Smooth muscle cell (in vitro differentiated cells): ENCODE data around the gene VSTM2L. TPM values are rescaled to one million over a fixed set of nuclear protein-coding genes. Genes with fewer than 3 reads are reported as not detected.

Source experiments
- DNase-seq: peaks from one replicate; lab custom pipeline; 2025; ENCODE audit not compliant: unreplicated experiment; lab: John Stamatoyannopoulos, UW
- H2AFZ ChIP-seq: fragments of 200-600 bp; sonication (generic); 2 replicates; pipeline ENCODE4 v1.6.0; 2016; ENCODE audit warnings: antibody characterized with exemption, low read depth, mild to moderate bottlenecking
- H3F3A ChIP-seq: fragments of 200-600 bp; sonication (generic); 2 replicates; pipeline ENCODE4 v1.6.0; 2017; ENCODE audit warnings: antibody characterized with exemption, low read depth
- H3K27ac ChIP-seq: fragments of 200-600 bp; sonication (generic); 2 replicates; pipeline ENCODE4 v1.5.1; 2016; ENCODE audit warnings: low read depth, mild to moderate bottlenecking
- H3K27me3 ChIP-seq: fragments of 200-600 bp; sonication (generic); 2 replicates; pipeline ENCODE4 v1.6.1; 2016; ENCODE audit warnings: low read depth, mild to moderate bottlenecking
- H3K36me3 ChIP-seq: fragments of 200-600 bp; sonication (generic); 2 replicates; pipeline ENCODE4 v1.5.1; 2016; ENCODE audit warnings: low read depth
- H3K4me1 ChIP-seq: fragments of 200-600 bp; sonication (generic); 2 replicates; pipeline ENCODE4 v1.5.1; 2016; ENCODE audit warnings: low read depth
- H3K4me2 ChIP-seq: fragments of 200-600 bp; sonication (generic); 2 replicates; pipeline ENCODE4 v1.6.0; 2016; ENCODE audit warnings: mild to moderate bottlenecking
- H3K4me3 ChIP-seq: fragments of 200-600 bp; sonication (generic); 2 replicates; pipeline ENCODE4 v1.5.1; 2016; ENCODE audit warnings: mild to moderate bottlenecking
- H3K79me2 ChIP-seq: fragments of 200-600 bp; sonication (generic); 2 replicates; pipeline ENCODE4 v1.6.0; 2016; ENCODE audit warnings: low read depth, mild to moderate bottlenecking
- H3K9ac ChIP-seq: fragments of 200-600 bp; sonication (generic); 2 replicates; pipeline ENCODE4 v1.6.0; 2016; ENCODE audit warnings: low read depth
- H3K9me3 ChIP-seq: fragments of 200-600 bp; sonication (generic); replicated peaks from 2 replicates; pipeline ENCODE4 v1.5.1; 2016; ENCODE audit warnings: low read depth
- H4K20me1 ChIP-seq: fragments of 200-600 bp; sonication (generic); 2 replicates; pipeline ENCODE4 v1.6.0; 2016; ENCODE audit warnings: low read depth
- WGBS: methylation state at CpG from one replicate; pipeline ENCODE4 v1.1.7; 2016; ENCODE audit warnings: low lambda C conversion rate; 5-methylcytosine and 5-hydroxymethylcytosine counted together
- polyA plus RNA-seq: library from polyadenylated mRNA; unstranded; fragments of >200 nt; fragmentation: Nextera tagmentation; extraction: Ambion mirVana; gene quantifications from 2 replicates; pipeline ENCODE4 v1.2.1, GENCODE V29; 2016
- total RNA-seq: library from RNA; depleted of rRNA; stranded (reverse); fragments of >200 nt; gene quantifications from 2 replicates; pipeline ENCODE4 v1.2.3, GENCODE V29; 2014
- TF ChIP-seq, protein P1 (sequence below): fragments of 200-600 bp; sonication (generic); IDR thresholded peaks from 2 replicates; pipeline ENCODE4 v1.5.1; 2017; ENCODE audit warnings: borderline replicate concordance, mild to moderate bottlenecking, antibody characterized with exemption; ENCODE audit not compliant: insufficient read depth, poor library complexity, severe bottlenecking

Gene VSTM2L
- total and polyA plus RNA-seq, 2 experiments from 2014 or later = 0.56 to 1.9 TPM

DNA sequence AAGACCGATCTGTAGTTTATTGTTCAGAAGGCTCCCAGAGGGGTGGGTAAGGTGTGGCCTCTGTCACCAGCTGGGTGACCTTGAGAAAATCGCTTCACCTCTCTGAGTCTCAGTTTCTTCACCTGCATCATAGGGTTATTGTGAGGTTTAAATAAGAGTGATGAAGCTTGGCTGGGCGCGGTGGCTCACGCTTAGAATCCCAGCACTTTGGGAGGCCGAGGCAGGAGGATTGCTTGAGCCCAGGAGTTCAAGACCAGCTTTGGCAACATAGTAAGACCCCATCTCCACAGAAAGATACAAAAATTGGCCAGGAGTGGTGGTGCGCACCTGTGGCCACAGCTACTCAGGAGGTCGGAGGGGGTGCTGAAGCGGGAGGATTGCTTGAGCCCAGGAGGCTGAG, 36.0 kb downstream of the VSTM2L start:
- Histone ChIP-seq H2AFZ (no peak overlapping the region), H3K27me3 (no peaks in the 10 kb centered on the region), H3K4me1 (peaks cover 4% of the 10 kb centered on the region), H3K79me2 (no peaks in the 10 kb centered on the region), H3K9me3 (no peaks in the 10 kb centered on the region), H3K27ac (no peak overlapping the region), H3F3A (no peaks in the 10 kb centered on the region), H3K4me2 (no peak overlapping the region), H3K9ac (no peak overlapping the region), H3K36me3 (no peaks in the 10 kb centered on the region), H4K20me1 (no peaks in the 10 kb centered on the region), H3K4me3 (no peak overlapping the region)
- WGBS = 98% methylated on average over 9 of the region's 9 CpGs
- DNase-seq = no peak
- TF ChIP-seq, protein P1, sequence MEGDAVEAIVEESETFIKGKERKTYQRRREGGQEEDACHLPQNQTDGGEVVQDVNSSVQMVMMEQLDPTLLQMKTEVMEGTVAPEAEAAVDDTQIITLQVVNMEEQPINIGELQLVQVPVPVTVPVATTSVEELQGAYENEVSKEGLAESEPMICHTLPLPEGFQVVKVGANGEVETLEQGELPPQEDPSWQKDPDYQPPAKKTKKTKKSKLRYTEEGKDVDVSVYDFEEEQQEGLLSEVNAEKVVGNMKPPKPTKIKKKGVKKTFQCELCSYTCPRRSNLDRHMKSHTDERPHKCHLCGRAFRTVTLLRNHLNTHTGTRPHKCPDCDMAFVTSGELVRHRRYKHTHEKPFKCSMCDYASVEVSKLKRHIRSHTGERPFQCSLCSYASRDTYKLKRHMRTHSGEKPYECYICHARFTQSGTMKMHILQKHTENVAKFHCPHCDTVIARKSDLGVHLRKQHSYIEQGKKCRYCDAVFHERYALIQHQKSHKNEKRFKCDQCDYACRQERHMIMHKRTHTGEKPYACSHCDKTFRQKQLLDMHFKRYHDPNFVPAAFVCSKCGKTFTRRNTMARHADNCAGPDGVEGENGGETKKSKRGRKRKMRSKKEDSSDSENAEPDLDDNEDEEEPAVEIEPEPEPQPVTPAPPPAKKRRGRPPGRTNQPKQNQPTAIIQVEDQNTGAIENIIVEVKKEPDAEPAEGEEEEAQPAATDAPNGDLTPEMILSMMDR = no peak

DNA sequence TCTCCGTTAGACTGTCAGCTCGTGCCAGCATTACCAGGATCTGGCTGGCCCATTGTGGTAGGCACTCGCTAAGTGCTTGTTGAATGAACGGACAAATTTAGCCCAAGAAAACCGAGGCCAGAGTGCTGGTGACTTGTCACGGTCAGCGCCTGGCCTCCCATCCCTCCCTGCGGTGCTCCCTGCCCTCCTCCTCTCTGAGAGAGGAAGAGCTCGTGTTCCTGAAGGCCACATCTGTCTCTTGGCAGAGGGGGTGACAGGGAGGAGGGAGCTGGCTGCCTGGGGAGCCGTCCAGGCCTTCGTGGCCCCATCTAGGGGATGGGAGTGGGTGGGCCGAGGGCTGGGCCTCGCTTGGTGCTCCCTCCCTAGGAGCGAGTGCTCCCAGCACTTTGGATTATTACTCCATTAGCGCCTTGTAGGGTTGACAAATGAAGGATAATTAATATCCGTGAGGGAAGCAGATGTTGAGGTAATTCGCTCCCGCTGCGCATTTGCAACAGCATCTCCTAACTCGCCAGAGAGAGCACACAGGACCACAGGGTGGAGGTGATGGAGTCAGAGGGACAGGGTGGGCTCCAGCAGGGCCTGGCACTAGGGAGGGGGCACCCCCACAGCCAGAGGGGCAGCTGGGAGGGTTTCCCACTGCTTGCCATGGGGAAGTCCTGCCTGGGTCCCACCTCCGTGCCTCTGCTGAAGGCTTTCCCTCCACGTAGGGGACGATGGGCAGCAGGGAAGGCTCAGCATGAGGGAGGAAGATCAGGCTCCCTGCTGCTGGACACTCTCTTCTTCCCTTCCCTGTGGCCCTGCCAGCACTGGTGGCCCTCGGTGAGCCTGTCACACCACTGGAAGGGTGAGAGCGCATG, 37.0 kb downstream of the VSTM2L start:
- Histone ChIP-seq H3K4me3 (no peak overlapping the region), H3K36me3 (no peaks in the 10 kb centered on the region), H3F3A (no peaks in the 10 kb centered on the region), H3K79me2 (no peaks in the 10 kb centered on the region), H3K27me3 (no peaks in the 10 kb centered on the region), H3K4me1 (peaks cover 3% of the 10 kb centered on the region), H3K27ac (no peak overlapping the region), H3K9me3 (no peaks in the 10 kb centered on the region), H2AFZ (no peak overlapping the region), H3K9ac (no peak overlapping the region), H4K20me1 (no peaks in the 10 kb centered on the region), H3K4me2 (no peak overlapping the region)
- 89% methylated on average over 25 of the region's 25 CpGs for WGBS
- no peak for DNase-seq
- TF ChIP-seq, protein P1 = no peak

DNA sequence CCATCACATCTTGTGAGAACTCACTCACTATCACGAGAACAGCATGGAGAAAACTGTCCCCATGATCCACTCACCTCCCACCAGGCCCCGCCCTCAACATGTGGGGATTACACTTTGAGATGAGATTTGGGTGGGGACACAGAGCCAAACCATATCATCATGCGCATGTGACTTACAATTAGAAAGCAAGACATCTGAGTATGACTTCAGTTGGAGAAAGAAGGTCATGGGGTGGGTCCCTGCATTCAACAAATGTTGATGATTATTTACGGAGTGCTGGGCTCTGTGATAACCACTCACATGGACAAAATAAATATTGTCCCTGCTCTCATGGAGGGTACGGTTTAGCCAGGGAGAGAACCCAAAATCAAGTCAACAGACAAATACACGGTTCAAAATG, 37.9 kb downstream of the VSTM2L start:
- WGBS = 75% methylated on average over 6 of the region's 6 CpGs
- Histone ChIP-seq H3K4me1 (no peaks in the 10 kb centered on the region), H3K4me3 (no peak overlapping the region), H2AFZ (no peak overlapping the region), H3K27ac (no peak overlapping the region), H3K9me3 (no peaks in the 10 kb centered on the region), H3F3A (no peaks in the 10 kb centered on the region), H3K4me2 (no peak overlapping the region), H4K20me1 (no peaks in the 10 kb centered on the region), H3K79me2 (no peaks in the 10 kb centered on the region), H3K36me3 (no peaks in the 10 kb centered on the region), H3K27me3 (no peaks in the 10 kb centered on the region), H3K9ac (no peak overlapping the region)
- TF ChIP-seq, protein P1 = no peak
- no peak for DNase-seq

DNA sequence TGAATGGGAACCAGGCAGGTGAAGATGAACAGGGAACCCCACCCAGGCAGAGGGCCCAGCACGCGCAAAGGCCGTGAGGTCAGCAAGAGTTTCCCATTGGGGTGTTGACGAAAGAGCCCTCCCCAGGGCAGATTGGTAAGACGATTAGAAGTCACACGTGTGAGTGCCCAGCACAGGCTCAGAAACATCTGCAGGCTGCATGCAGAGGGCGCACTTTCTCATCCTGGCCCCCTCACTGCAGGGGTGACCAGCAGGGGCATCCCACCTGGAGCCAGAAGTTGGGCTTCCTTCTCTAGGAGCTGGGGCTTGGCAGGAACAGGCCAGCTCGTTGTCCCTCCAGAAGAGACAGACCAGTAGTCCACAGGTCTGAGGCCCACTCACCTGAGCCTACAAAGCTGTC, 38.4 kb downstream of the VSTM2L start:
- Histone ChIP-seq H3K9me3 (no peaks in the 10 kb centered on the region), H3K4me1 (no peaks in the 10 kb centered on the region), H3K79me2 (no peaks in the 10 kb centered on the region), H3K27me3 (no peaks in the 10 kb centered on the region), H3K4me2 (no peak overlapping the region), H3K9ac (no peak overlapping the region), H2AFZ (no peak overlapping the region), H3K4me3 (no peak overlapping the region), H3K27ac (no peak overlapping the region), H4K20me1 (no peaks in the 10 kb centered on the region), H3K36me3 (no peaks in the 10 kb centered on the region), H3F3A (no peaks in the 10 kb centered on the region)
- 58% methylated on average over 8 of the region's 8 CpGs for WGBS
- TF ChIP-seq, protein P1 = no peak
- DNase-seq = no peak
